GM04503 (cell line): ENCODE measurements around the gene RNF207.

ENCODE experiments used
- DNase-seq: peaks from one replicate; pipeline ENCODE4 v3.0.0-alpha.2; 2012; ENCODE audit warnings: low read depth

Gene RNF207

GRCh38 chr1:6249739-6250689, 44.1 kb downstream of the RNF207 start:
- DNase-seq, result no peak

- DNase-seq, result no peak
Measured at GRCh38 chr1:6251233-6251632, 45.3 kb downstream of the RNF207 start.

- no peak for DNase-seq
Measured at GRCh38 chr1:6251681-6252373, 45.9 kb downstream of the RNF207 start.

- DNase-seq, result no peak
Measured at GRCh38 chr1:6252374-6252710, 46.4 kb downstream of the RNF207 start.

GRCh38 chr1:6253380-6253779, 47.5 kb downstream of the RNF207 start:
- DNase-seq, result no peak

GRCh38 chr1:6254691-6255090, 48.8 kb downstream of the RNF207 start:
- no peak for DNase-seq

GRCh38 chr1:6256645-6257044, 50.7 kb downstream of the RNF207 start:
- no peak for DNase-seq

GRCh38 chr1:6257541-6258069, 51.7 kb downstream of the RNF207 start:
- no peak for DNase-seq

- no peak for DNase-seq
Measured at GRCh38 chr1:6258675-6259074, 52.8 kb downstream of the RNF207 start.

- no peak for DNase-seq
Measured at GRCh38 chr1:6259491-6260362, 53.8 kb downstream of the RNF207 start.

- no peak for DNase-seq
Measured at GRCh38 chr1:6260433-6260934, 54.6 kb downstream of the RNF207 start.

- DNase-seq, result no peak
Measured at GRCh38 chr1:6260961-6261614, 55.2 kb downstream of the RNF207 start, which contains the start of gene GPR153. Gene GPR153 (minus strand): TSS chr1:6261098. CDS start chr1:6254905, 6,193 bp downstream.

GRCh38 chr1:6261615-6261995, 55.7 kb downstream of the RNF207 start:
- DNase-seq, result no peak

- DNase-seq, result no peak
Measured at GRCh38 chr1:6262555-6263420, 56.9 kb downstream of the RNF207 start.

GRCh38 chr1:6263716-6264115, 57.8 kb downstream of the RNF207 start:
- DNase-seq, result no peak

GRCh38 chr1:6265151-6265550, 59.2 kb downstream of the RNF207 start:
- DNase-seq, result no peak

- DNase-seq, result no peak
Measured at GRCh38 chr1:6266641-6267040, 60.7 kb downstream of the RNF207 start.

GRCh38 chr1:6267686-6268322, 61.9 kb downstream of the RNF207 start:
- no peak for DNase-seq

GRCh38 chr1:6268415-6268814, 62.5 kb downstream of the RNF207 start:
- DNase-seq, result no peak

GRCh38 chr1:6269296-6269695, 63.4 kb downstream of the RNF207 start:
- DNase-seq, result no peak
